ENCODE measurements around the gene RECQL5.

RECQL5 gene

GRCh38 chr17:75712446-75712845, 45.5 kb upstream of the RECQL5 start:
- Histone ChIP-seq H3K4me1 (ENCODE audit: control insufficient read depth, insufficient read depth, low read length) (no peaks in the 10 kb centered on the region), H3K9me3 (ENCODE audit: control insufficient read depth, insufficient read depth, low read depth, low read length) (no peaks in the 10 kb centered on the region), H3K36me3 (ENCODE audit: control insufficient read depth in 2 of 2, insufficient read depth in 1 of 2, low read length in 2 of 2) (peaks cover 0 to 13% of the 10 kb centered on the region in 2 experiments; a peak in 1 of 3 replicates), H3K27ac (ENCODE audit: extremely low read depth, low read depth, low read length) (no peak overlapping the region), H3K4me3 (ENCODE audit: low read depth, low read length) (no peak overlapping the region)
- ChIA-PET POLR2A (interaction anchor here (1.4 kb wide), 1 partner anchor 9 kb away, joined by 3 read pairs; the partner anchor contains the start of gene ITGB4), CTCF (interaction anchor here (0.7 to 1.0 kb wide), 2 partner anchors 36 to 78 kb away, joined by 4 read pairs; no protein-coding TSS in a partner anchor)
- TF ChIP-seq GFI1B (tag by site-specific recombination; IDR thresholded peaks at IDR 0.05) (no peak), ZNF704 (tag by site-specific recombination; IDR thresholded peaks at IDR 0.05) (no peak), ZBTB8A (tag by site-specific recombination; IDR thresholded peaks at IDR 0.05) (no peak), ZNF624 (tag by site-specific recombination; IDR thresholded peaks at IDR 0.05) (no peak), FEZF1 (tag by site-specific recombination; IDR thresholded peaks at IDR 0.05) (no peak), SP3 (tag by site-specific recombination; IDR thresholded peaks at IDR 0.05) (no peak), ZNF670 (tag by site-specific recombination; IDR thresholded peaks at IDR 0.05; ENCODE audit: low read depth) (no peak), HOXD13 (CRISPR knock-in tag; IDR thresholded peaks at IDR 0.05; ENCODE audit: borderline replicate concordance) (no peak), ZXDB (tag by site-specific recombination; IDR thresholded peaks at IDR 0.05) (no peak), ZNF76 (tag by site-specific recombination; IDR thresholded peaks at IDR 0.05; ENCODE audit: borderline replicate concordance, low read depth) (no peak), ZNF600 (tag by site-specific recombination; IDR thresholded peaks at IDR 0.05) (no peak), IKZF3 (tag by site-specific recombination; IDR thresholded peaks at IDR 0.05) (no peak), SCRT1 (tag by site-specific recombination; IDR thresholded peaks at IDR 0.05; ENCODE audit: borderline replicate concordance) (no peak), SALL2 (tag by site-specific recombination; IDR thresholded peaks at IDR 0.05; ENCODE audit: borderline replicate concordance) (no peak), GLIS1 (tag by site-specific recombination; IDR thresholded peaks at IDR 0.05) (no peak), ZBTB21 (tag by site-specific recombination; IDR thresholded peaks at IDR 0.05) (no peak), PRDM4 (tag by site-specific recombination; IDR thresholded peaks at IDR 0.05) (no peak)

GRCh38 chr17:75707079-75707571, 40.2 kb upstream of the RECQL5 start:
- H3K9me3 ChIP-seq (ENCODE audit: control insufficient read depth, insufficient read depth, low read depth, low read length), result no peaks in the 10 kb centered on the region
- CTCF ChIA-PET, result interaction anchor here (0.6 to 0.8 kb wide), 2 partner anchors 22 to 175 kb away, joined by 3 to 4 read pairs; no protein-coding TSS in a partner anchor
- peaks cover 15 to 66% of the 10 kb centered on the region in 2 experiments for H3K36me3 ChIP-seq (ENCODE audit: control insufficient read depth in 2 of 2, insufficient read depth in 1 of 2, low read length in 2 of 2)
- H3K4me3 ChIP-seq (ENCODE audit: low read depth, low read length), result no peak overlapping the region
- H3K27ac ChIP-seq (ENCODE audit: extremely low read depth, low read depth, low read length), result no peak overlapping the region
- H3K4me1 ChIP-seq (ENCODE audit: control insufficient read depth, insufficient read depth, low read length), result no peaks in the 10 kb centered on the region
- POLR2A ChIA-PET, result no interaction called here
- no peak for TF ChIP-seq ZNF366 (tag by site-specific recombination; conservative IDR thresholded peaks at IDR 0.05)
- peak; percentile 99 for TF ChIP-seq ZIC2 (tag by site-specific recombination; IDR thresholded peaks at IDR 0.05)
- no peak for TF ChIP-seq ZNF18 (tag by site-specific recombination; IDR thresholded peaks at IDR 0.05)
- no peak for TF ChIP-seq ZXDB (tag by site-specific recombination; IDR thresholded peaks at IDR 0.05)
- TF ChIP-seq GLI2 (tag by site-specific recombination; IDR thresholded peaks at IDR 0.05; ENCODE audit: borderline replicate concordance, low read depth), result no peak
- no peak for TF ChIP-seq ZNF692 (tag by site-specific recombination; IDR thresholded peaks at IDR 0.05)
- TF ChIP-seq ZSCAN23 (tag by site-specific recombination; IDR thresholded peaks at IDR 0.05), result no peak
- TF ChIP-seq ZNF670 (tag by site-specific recombination; IDR thresholded peaks at IDR 0.05; ENCODE audit: low read depth), result no peak
- no peak for TF ChIP-seq ZNF121 (tag by site-specific recombination; IDR thresholded peaks at IDR 0.05)
- TF ChIP-seq ZNF423 (tag by site-specific recombination; IDR thresholded peaks at IDR 0.05), result no peak
- TF ChIP-seq ZNF747 (tag by site-specific recombination; IDR thresholded peaks at IDR 0.05), result no peak
- TF ChIP-seq ZNF701 (tag by site-specific recombination; IDR thresholded peaks at IDR 0.05), result no peak
- no peak for TF ChIP-seq ZBTB48 (tag by site-specific recombination; IDR thresholded peaks at IDR 0.05)
- no peak for TF ChIP-seq TRIM28 (IDR thresholded peaks at IDR 0.05; ENCODE audit: borderline replicate concordance, low read length)
- TF ChIP-seq BCL11B (tag by site-specific recombination; IDR thresholded peaks at IDR 0.05; ENCODE audit: low read depth), result no peak
